HG03571 (cell line): ENCODE results near the gene GP5.

Experiments used
- ATAC-seq: cut with Tn5 transposase; IDR thresholded peaks from one replicate; pipeline ENCODE4 v1.9.1; 2021; ENCODE audit not compliant: unreplicated experiment

The GP5 gene, protein sequence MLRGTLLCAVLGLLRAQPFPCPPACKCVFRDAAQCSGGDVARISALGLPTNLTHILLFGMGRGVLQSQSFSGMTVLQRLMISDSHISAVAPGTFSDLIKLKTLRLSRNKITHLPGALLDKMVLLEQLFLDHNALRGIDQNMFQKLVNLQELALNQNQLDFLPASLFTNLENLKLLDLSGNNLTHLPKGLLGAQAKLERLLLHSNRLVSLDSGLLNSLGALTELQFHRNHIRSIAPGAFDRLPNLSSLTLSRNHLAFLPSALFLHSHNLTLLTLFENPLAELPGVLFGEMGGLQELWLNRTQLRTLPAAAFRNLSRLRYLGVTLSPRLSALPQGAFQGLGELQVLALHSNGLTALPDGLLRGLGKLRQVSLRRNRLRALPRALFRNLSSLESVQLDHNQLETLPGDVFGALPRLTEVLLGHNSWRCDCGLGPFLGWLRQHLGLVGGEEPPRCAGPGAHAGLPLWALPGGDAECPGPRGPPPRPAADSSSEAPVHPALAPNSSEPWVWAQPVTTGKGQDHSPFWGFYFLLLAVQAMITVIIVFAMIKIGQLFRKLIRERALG

DNA sequence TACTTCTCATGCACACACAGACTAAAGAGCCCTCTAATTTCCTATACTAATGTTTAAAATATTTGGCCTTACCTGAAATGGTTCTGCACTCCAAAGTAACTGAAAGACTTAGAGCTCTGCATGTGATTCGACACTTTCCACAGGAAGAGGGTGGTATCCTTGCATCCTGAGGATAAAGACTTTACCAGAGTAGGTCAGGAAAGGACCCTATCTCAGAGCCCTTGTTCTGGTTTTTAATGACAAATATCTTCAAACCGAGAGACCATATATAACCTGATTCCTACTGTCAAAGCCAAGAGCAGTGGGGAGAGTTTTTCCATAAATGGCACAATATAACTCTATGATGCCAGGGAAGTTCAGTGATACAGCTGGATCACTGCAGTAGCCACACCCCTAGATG, at the start of gene GP5:
Gene GP5, minus strand, starts transcription at position 101 of the 400 bp plus-strand sequence. CDS start 984 bp downstream, outside the sequence.
- no peak for ATAC-seq

DNA sequence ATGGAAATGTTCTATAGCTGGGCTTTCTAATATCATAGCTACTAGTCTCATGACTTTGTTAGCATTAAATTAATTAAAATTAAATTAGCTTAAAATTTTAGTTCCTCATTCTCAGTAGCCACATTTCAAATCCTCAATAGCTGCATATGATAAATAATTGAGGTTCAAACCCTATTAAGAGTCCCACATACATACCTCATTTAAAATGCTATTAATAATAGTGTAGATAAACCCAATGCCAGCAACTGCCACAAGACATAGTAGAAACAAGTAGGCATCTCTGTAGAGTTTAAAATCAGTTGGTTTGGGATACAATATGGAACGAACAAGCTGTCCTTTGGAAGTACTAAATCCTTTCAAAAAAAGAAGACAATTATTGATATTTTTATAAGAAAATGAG, 48.6 kb upstream of the GP5 start:
- no peak for ATAC-seq

DNA sequence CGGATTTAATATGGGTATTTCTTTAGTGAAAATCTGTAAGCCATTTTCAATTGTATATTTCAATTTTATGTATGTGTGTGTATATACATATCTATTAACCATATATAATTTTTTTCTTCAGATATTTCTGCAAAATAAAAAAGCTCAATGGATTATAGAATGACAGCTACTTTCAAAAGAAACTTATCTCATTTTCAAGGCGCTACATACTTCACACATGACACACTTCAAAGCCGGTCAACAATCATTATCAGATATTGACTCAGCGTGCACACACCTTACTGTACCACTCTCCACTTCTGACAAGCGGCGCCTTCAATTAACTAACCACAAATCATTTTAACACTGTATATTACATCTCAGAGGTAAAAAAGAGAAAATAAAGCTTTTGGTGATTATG, 48.1 kb upstream of the GP5 start:
- no peak for ATAC-seq

DNA sequence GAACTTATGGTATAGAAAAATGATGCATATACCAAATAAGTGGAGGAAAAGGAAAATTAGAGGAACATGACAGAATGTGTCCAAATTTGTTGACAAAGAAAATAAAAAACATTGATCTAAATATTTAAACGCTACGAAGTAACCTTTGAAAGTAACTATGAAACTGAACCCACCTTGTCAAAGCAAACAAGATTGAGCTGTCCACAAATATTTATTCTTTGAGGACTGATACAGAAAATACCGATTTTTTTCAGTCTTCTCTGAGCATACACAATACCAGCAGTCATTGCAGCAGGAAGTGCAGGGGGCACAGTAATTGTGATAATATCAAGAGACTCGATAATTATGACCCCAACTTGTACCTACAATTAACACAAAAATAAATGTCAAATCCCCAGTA, 47.7 kb upstream of the GP5 start:
- no peak for ATAC-seq

DNA sequence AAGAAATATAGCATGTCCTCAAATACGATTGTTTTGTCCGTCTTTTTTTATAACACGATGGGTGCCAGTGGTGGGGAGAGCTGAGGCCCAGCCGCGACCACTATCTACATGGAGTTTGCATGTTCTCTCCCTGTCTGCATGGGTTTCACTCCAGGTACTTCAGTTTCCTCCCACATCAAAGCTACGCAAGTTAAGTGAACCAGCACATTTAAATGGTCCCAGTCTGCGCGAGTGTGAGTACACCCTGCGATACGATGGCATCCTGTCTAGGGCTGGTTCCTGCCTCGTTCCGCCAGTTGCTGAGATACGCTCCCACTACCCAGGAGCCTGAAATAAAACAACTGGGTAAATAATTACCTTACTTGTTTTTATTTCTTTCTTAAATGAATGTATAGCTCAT, 47.1 kb upstream of the GP5 start:
- ATAC-seq: no peak

DNA sequence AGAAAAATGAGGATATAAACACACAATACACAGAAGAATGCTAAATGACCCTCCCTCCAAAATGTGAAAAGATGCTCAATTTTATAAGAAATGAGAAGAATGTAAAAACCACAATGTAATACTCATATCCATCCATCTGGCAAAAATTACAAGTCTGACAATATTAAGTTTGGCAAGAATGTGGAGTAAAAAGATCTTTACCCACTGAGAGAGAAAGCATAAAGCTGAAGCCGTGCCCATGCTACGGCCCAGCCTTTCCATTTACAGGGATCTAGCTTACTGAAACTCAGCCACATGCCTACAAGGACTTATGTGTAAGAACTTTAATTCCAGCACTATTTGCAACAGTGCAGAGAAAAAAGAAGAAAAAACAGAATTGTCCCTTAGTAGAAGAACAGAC, 44.8 kb upstream of the GP5 start:
- ATAC-seq: no peak

DNA sequence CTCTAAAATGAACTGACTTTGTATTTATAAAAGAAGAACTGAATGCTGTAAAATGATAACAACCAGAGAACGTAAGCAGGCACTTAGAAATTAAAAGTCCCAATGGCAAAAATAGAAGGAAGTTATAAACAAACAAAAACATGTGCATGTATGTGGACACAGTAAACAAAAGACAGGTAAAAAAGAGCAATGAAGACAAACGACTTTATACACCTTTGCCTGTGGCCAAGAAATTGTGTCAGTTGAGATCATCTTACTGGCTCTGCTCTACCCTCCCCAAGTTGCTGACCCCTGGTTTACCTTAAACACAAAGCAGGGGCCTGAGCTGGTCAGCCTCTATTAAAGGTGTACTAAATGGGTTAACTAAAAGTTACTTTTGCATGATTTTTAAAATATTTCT, 41.7 kb upstream of the GP5 start:
- ATAC-seq: no peak

DNA sequence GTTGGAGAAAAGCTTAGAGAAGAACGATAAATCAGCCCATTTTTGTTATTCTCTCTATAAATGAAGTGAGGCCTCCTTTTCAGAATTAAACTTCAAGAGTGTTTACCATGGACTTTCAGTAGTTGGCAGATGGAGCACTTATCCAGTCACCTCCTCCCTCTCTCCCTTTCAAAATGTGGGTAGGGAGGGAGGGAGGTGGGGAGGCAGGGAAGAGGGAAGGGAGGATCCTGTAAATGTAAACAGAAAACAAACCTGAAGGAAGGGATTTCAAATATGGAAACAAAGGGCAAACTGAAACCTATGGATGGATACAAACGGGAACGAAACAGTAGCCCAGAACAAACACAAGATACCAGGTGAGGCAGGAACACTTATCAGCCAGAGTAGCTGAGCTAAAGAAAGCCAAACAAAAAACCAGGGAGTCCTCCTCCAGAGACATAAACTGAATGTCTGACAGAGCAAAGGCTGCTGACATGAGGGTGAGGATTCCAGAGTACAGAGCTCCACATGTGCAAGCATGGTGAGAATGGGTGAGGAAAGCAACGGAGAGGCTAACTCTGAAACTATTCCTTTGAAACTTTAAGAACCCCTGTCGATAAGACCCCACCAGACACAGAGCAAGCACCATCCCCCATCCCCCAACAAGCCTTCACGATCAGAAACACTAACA, 41.0 kb upstream of the GP5 start:
- ATAC-seq: no peak

DNA sequence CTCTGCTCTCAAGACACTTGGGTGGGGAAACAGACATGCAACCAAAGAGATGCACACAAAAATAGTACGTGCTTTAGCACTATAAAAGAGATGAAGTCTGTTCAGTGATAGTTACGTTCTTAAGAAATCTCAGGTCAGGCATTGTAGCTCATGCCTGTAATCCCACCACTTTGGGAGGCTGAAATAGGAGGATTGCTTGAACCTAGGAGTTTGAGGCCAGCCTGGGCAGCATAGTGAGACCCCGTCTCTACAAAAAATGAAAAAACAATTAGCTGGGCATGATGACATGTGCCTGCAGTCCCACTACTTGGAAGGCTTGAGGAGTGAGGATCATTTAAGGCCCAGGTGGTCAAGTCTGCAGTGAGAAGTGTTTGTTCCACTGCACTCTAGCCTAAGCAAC, 35.4 kb upstream of the GP5 start:
- no peak for ATAC-seq

DNA sequence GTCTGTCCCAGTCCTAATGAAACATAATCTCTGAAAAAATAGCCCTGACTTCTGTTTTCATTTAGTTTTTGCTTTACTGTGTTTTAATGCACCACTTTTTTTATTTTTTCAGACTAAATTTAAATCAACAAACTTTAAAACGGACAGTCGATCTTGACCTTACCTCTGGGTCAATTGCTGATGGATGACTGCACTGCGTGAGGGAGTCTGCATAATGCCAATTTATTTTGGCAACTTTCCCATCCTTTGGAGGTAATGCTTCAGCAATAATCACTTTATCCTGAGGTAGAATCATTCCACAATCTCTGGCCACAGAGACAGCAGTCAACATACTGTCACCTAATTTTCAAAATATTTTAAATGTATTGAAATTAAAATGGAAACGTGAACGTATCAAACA, 32.5 kb upstream of the GP5 start:
- no peak for ATAC-seq

DNA sequence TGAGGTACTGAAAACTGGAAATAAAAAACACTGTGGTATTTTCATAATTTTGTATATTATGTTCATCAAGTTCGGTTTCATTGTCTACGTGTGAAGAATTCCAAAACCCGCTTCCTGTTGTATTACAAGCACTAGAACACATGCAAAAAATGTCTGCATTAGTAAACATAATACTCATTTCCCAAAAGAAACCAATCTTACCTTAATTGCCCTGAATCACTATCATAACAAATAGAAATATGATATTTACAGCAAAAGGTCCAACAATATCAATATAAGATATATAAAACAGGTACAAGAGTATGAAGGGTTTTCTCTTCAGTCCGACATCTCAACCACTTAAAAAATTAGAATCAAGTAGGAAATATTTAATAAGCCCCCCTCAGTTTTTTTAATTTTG, 26.3 kb upstream of the GP5 start:
- no peak for ATAC-seq

DNA sequence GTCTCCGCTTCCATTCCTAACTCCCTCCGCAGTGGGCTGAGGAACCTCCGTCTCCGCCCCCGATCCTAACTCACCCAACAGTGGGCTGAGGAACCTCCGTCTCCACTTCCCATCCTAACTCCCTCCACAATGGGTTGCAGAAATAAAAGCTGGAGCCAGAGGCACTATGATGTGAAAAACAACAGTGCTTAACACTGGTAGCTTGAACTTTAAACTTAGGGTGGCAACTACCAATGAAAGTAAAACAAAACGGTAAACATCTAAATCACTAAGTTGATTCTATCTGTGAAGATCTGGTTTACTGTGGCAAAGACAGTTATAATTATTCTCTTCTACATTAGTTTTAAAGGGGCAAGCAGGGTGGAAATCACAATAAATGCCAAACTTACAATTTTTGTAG, 25.9 kb upstream of the GP5 start:
- no peak for ATAC-seq

DNA sequence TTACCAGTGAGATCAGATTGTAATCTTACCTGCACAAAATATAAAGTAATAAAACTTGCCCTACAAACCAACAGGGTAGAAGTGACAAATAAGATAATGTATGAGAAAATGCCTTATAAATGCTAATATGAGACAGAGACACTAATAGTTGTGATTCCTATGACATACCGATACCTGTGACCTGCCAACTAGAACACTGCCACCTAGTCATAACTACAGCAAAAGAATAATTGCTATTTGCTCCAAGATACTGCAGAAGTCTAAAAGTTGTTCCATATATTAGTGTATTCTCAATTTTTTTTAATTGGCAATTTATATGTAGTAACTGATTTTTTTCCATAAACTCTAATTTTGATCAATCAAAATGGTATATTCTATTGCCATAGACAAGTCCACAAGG, 25.3 kb upstream of the GP5 start:
- ATAC-seq: no peak

DNA sequence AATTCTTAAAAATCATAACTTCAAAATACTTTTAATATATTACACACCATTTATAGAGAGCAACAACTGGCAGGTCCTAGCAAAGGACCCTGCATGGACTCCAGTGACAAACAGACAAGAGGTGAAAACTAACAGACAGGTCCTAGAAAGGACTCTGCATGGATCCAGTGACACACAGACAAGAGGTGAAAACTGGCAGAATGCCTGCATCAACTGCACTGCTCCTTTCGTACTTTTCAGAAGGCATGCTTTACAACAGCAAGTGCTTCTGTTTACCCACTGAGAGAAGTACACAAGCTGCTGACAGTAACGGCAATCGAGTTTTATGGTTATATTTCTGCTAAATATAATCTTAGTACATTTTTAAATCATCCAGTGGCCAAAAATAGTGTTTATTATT, 24.3 kb upstream of the GP5 start:
- ATAC-seq: no peak

DNA sequence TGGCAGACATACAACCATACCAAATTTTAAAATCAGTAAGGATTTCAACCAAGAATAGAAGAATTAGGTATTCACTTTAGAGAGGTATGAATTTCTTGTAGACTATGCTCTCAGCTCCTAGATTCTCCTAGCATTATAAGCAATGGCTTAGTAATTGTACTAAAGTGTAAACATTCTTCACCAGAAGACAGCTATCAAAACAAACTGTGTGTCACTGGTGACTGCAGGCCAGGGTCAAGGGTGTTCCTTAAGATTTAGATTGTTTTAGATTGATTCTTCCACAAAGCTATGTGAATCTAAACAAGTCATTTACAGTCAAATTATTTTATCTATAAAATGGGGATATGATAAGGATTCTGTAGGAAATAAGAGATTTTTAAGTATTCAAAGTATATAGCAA, 23.1 kb upstream of the GP5 start:
- no peak for ATAC-seq

DNA sequence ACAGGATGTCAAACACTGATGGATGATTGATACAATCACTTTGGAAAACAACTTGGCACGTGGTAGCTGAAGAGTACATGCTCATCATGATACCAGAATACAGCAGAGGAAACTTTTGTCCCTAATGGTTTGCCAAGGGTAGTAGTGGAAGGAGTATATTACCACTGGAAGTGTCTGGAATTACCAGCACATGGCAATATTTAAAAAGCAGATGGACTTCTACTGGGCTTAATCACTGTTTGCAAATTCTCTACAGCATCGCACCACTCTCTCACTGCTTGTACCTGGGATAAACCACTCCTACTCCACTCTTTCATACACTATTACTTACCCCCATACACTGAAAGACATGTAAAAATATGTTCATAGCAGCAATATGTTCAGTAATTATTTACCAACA, 19.6 kb upstream of the GP5 start:
- ATAC-seq: no peak

DNA sequence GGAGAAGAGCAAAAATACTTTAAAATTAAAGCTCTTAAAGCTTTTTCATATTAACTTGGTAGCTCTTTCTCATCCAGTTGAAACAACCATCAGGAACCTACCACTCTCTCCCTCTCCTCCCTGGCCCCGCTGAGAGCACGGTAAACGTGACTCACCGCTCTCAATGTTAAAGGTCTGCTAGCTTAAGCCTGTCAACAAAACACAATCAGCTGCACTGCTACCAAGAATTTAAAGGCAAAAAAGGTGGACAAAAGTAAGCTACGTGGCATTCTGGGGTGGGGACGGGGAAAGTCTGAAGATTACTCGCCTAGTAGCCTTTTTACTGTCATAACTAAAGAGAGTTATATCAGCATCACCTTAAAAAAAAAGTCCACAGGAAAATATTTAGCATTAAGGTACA, 8.4 kb upstream of the GP5 start:
- no peak for ATAC-seq

DNA sequence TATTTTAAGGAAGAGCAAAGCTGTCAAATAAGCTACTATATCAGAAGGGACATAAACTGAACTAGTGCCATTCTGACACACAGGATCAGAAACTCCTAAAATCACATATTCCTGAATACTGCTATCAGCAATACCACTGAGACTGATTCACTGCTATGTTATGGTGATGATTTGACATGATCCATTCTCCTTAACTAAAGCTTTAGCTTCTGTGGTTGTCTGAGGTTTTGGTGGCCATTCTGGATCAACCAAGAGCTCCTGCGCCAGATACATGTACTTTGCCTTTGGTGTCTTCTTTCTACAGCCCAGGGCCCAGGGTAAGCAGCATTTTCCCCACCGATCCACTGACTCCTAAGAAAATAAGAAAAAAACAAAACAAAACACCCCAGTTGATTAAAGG, 6.7 kb upstream of the GP5 start:
- no peak for ATAC-seq

DNA sequence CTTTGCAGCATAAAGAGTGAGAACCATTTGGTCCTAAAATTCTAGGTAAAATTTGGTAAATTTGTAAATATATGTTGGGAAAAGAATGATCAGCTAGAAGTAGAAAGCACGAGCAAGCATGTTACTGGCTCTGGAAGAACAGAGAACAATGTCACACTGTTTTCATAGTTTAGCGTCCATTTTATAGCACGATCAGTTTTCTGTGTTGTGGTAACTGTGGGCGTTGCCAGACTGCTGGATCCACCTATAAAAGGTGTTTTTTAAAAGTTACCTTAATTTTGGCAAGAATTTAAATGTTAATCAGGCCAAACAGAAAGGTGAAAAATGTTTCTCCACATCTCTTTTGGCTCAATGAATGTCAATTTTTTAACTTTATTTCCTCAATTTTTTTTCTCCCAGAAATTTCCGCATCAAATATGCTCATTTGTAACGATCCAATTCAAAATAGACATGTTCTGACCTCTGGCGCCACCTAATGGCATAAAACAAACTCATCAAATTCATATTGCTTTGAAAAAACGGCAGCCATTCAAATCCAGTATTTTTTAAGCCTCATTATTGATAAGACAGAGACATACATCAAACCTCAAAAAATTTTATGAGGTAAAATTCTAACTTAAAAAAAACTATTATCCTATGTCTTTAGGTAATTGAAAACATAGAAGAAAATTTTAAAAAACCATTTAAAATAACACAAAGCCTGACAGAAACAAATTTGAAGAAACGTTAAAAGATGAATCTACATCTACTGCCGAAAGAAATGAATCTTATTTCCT, 5.5 kb upstream of the GP5 start:
- no peak for ATAC-seq

DNA sequence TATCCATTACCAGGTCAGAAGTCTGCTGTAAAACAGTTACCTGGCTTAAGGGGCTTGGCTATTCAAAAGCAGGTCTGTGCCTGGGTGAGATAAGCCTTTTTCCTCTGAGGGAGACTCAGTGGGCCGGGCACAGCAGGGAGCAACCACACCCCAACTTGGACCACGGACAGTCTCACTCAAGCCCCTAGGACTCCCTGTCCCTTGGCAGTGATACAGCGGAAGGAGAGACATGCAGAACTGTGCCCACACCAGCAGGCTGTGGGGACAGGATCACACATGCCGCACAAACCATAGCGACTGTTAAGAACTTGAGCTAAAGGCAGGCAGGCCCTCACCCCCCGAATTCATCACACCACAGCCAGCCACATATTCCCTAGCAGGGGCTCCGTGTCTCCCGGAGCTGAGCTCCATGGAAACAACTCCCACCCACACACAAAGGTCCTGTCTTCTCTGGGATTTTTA, 2.8 kb upstream of the GP5 start:
- no peak for ATAC-seq

DNA sequence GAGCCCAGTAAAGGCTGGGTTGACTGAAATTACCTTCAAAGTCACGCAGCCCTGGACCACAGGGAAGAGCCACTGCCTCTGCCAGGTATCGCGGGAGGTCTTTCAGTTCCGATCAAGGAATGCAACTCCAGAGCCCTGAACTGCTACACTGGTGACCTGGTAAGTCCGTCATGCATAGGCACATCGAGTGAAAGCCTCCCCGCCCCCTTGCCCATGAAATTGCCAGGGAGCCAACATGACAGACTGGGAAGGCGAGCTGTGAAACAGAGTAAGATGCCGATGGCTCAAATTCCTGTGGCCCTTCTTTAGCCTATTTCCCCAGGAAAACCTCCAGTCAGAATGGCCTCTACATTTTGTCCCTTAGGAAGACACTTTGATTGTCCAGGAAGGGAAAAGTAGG, 2.3 kb upstream of the GP5 start:
- ATAC-seq: no peak
